ENCODE results near the gene SELP. TPM values are rescaled to one million over a fixed set of nuclear protein-coding genes. Genes with fewer than 3 reads are reported as not detected.

The SELP gene
- total RNA-seq, 1 donor from 2014 or later, result not detected

- TF ChIP-seq CTCF (IDR thresholded peaks at IDR 0.05; ENCODE audit: insufficient read depth, low read length, poor library complexity, severe bottlenecking), result no peak
- no peak for DNase-seq (ENCODE audit: low read depth)
- Histone ChIP-seq H3K36me3 (ENCODE audit: control insufficient read depth, insufficient read depth, low read length) (no peaks in the 10 kb centered on the region), H3K4me3 (ENCODE audit: low read depth, low read length) (no peak overlapping the region), H3K27me3 (ENCODE audit: control insufficient read depth, insufficient read depth, low read length) (no peaks in the 10 kb centered on the region)
These were observed 21.7 kb downstream of the SELP start for GRCh38 chr1:169608226-169608625.

GRCh38 chr1:169604781-169605560 is 25.0 kb downstream of the SELP start:
- no peak overlapping the region for H3K4me3 ChIP-seq (ENCODE audit: low read depth, low read length)
- no peaks in the 10 kb centered on the region for H3K27me3 ChIP-seq (ENCODE audit: control insufficient read depth, insufficient read depth, low read length)
- no peak for DNase-seq (ENCODE audit: low read depth)
- no peak for TF ChIP-seq CTCF (IDR thresholded peaks at IDR 0.05; ENCODE audit: insufficient read depth, low read length, poor library complexity, severe bottlenecking)
- H3K36me3 ChIP-seq (ENCODE audit: control insufficient read depth, insufficient read depth, low read length), result no peaks in the 10 kb centered on the region

GRCh38 chr1:169601096-169601881 is 28.6 kb downstream of the SELP start:
- Histone ChIP-seq H3K36me3 (ENCODE audit: control insufficient read depth, insufficient read depth, low read length) (no peaks in the 10 kb centered on the region), H3K4me3 (ENCODE audit: low read depth, low read length) (no peak overlapping the region), H3K27me3 (ENCODE audit: control insufficient read depth, insufficient read depth, low read length) (no peaks in the 10 kb centered on the region)
- peak; percentile 34 for TF ChIP-seq CTCF (IDR thresholded peaks at IDR 0.05; ENCODE audit: insufficient read depth, low read length, poor library complexity, severe bottlenecking)
- DNase-seq (ENCODE audit: low read depth), result no peak

GRCh38 chr1:169595764-169596711 is 33.9 kb downstream of the SELP start:
- TF ChIP-seq CTCF (IDR thresholded peaks at IDR 0.05; ENCODE audit: insufficient read depth, low read length, poor library complexity, severe bottlenecking), result no peak
- Histone ChIP-seq H3K27me3 (ENCODE audit: control insufficient read depth, insufficient read depth, low read length) (no peaks in the 10 kb centered on the region), H3K4me3 (ENCODE audit: low read depth, low read length) (no peak overlapping the region), H3K36me3 (ENCODE audit: control insufficient read depth, insufficient read depth, low read length) (no peaks in the 10 kb centered on the region)
- DNase-seq (ENCODE audit: low read depth), result peak; percentile 23

- H3K27me3 ChIP-seq (ENCODE audit: control insufficient read depth, insufficient read depth, low read length), result no peaks in the 10 kb centered on the region
- DNase-seq (ENCODE audit: low read depth), result no peak
- H3K4me3 ChIP-seq (ENCODE audit: low read depth, low read length), result no peak overlapping the region
- TF ChIP-seq CTCF (IDR thresholded peaks at IDR 0.05; ENCODE audit: insufficient read depth, low read length, poor library complexity, severe bottlenecking), result no peak
- H3K36me3 ChIP-seq (ENCODE audit: control insufficient read depth, insufficient read depth, low read length), result no peaks in the 10 kb centered on the region
These were observed 35.5 kb downstream of the SELP start for GRCh38 chr1:169594391-169594790.

Data from kidney epithelial cell (primary cell).